ENCODE results near the gene SBK3.

The SBK3 gene

DNA sequence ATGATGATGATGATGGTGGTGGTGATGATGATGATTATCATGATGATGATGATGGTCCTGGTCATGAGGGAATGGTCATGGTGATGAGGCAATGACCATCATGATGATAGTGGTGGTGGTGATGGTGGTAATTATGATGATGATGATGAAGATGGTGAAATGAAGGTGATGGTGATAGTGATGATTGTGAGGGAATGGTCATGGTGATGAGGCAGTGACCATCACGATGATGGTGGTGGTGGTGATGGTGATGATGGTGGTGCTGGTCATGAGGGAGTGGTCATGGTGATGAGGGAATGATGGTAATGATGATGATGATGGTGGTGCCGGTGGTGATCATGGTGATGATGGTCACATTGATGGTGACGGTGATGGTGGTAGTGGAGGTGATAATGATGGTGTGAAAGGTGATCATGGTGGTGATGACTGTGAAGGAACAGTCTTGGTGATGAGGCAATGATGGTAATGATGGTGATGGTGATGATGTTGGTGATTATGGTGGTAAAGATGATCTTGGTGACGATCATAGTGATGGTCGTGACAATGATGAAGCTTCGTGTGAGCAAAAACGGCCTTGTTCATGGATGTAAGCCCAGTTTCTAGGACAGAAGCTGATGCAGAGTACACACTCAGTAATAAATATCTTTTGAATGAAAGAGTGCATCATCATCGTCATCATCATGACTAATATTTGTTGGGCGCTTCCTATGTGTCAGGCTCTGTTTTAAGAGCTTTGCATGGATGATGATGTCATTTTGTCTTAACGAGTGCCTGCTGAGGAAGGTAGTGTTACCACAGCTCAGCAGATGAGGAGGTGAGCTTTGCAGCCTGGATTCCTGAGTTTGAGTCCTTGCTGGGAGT is 25.7 kb downstream of the SBK3 start (continued):
- no peak for TF ChIP-seq ZNF423 (tag by site-specific recombination; IDR thresholded peaks at IDR 0.05)
- TF ChIP-seq ZNF302 (tag by site-specific recombination; IDR thresholded peaks at IDR 0.05; ENCODE audit: low read depth), result no peak
- no peak for TF ChIP-seq ZIC2 (tag by site-specific recombination; IDR thresholded peaks at IDR 0.05)
- TF ChIP-seq ZSCAN16 (tag by site-specific recombination; IDR thresholded peaks at IDR 0.05), result no peak
- peak; percentile 54; the same call in 1 of the 2 replicates for TF ChIP-seq ZNF791 (tag by site-specific recombination; IDR thresholded peaks at IDR 0.05)
- TF ChIP-seq ZNF266 (tag by site-specific recombination; IDR thresholded peaks at IDR 0.05; ENCODE audit: low read depth), result no peak
- no peak for TF ChIP-seq ZNF707 (tag by site-specific recombination; IDR thresholded peaks at IDR 0.05)
- TF ChIP-seq, protein P1, sequence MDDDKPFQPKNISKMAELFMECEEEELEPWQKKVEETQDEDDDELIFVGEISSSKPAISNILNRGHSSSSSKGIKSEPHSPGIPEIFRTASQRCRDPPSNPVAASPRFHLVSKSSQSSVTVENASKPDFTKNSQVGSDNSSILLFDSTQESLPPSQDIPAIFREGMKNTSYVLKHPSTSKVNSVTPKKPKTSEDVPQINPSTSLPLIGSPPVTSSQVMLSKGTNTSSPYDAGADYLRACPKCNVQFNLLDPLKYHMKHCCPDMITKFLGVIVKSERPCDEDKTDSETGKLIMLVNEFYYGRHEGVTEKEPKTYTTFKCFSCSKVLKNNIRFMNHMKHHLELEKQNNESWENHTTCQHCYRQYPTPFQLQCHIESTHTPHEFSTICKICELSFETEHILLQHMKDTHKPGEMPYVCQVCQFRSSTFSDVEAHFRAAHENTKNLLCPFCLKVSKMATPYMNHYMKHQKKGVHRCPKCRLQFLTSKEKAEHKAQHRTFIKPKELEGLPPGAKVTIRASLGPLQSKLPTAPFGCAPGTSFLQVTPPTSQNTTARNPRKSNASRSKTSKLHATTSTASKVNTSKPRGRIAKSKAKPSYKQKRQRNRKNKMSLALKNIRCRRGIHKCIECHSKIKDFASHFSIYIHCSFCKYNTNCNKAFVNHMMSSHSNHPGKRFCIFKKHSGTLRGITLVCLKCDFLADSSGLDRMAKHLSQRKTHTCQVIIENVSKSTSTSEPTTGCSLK (tag by site-specific recombination; IDR thresholded peaks at IDR 0.05), result no peak
- peak; percentile 61; the same call in 1 of the 2 replicates for TF ChIP-seq BCL11B (tag by site-specific recombination; IDR thresholded peaks at IDR 0.05; ENCODE audit: low read depth)
- no peak for TF ChIP-seq ZNF529 (tag by site-specific recombination; IDR thresholded peaks at IDR 0.05; ENCODE audit: insufficient replicate concordance)
- TF ChIP-seq ZNF558 (tag by site-specific recombination; IDR thresholded peaks at IDR 0.05), result peak; percentile 66; the same call in 1 of the 2 replicates
- no peak for TF ChIP-seq MEIS1 (CRISPR knock-in tag; IDR thresholded peaks at IDR 0.05; ENCODE audit: borderline replicate concordance)
- TF ChIP-seq, protein P2, sequence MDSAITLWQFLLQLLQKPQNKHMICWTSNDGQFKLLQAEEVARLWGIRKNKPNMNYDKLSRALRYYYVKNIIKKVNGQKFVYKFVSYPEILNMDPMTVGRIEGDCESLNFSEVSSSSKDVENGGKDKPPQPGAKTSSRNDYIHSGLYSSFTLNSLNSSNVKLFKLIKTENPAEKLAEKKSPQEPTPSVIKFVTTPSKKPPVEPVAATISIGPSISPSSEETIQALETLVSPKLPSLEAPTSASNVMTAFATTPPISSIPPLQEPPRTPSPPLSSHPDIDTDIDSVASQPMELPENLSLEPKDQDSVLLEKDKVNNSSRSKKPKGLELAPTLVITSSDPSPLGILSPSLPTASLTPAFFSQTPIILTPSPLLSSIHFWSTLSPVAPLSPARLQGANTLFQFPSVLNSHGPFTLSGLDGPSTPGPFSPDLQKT (IDR thresholded peaks at IDR 0.05; ENCODE audit: borderline replicate concordance, low read depth, low read length), result no peak
- TF ChIP-seq, protein P3, sequence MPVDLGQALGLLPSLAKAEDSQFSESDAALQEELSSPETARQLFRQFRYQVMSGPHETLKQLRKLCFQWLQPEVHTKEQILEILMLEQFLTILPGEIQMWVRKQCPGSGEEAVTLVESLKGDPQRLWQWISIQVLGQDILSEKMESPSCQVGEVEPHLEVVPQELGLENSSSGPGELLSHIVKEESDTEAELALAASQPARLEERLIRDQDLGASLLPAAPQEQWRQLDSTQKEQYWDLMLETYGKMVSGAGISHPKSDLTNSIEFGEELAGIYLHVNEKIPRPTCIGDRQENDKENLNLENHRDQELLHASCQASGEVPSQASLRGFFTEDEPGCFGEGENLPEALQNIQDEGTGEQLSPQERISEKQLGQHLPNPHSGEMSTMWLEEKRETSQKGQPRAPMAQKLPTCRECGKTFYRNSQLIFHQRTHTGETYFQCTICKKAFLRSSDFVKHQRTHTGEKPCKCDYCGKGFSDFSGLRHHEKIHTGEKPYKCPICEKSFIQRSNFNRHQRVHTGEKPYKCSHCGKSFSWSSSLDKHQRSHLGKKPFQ (tag by site-specific recombination; IDR thresholded peaks at IDR 0.05), result no peak
- TF ChIP-seq ZNF121 (tag by site-specific recombination; IDR thresholded peaks at IDR 0.05), result no peak
- TF ChIP-seq ZNF324 (tag by site-specific recombination; IDR thresholded peaks at IDR 0.05), result peak; percentile 50; the same call in 1 of the 2 replicates
- no peak; the same call in 1 of the 2 replicates for TF ChIP-seq KLF8 (tag by site-specific recombination; IDR thresholded peaks at IDR 0.05)
- TF ChIP-seq ZNF561 (tag by site-specific recombination; IDR thresholded peaks at IDR 0.05; ENCODE audit: borderline replicate concordance), result no peak
- peak; percentile 54; the same call in 1 of the 2 replicates for TF ChIP-seq HOXC10 (CRISPR knock-in tag; IDR thresholded peaks at IDR 0.05)
- TF ChIP-seq, protein P4, sequence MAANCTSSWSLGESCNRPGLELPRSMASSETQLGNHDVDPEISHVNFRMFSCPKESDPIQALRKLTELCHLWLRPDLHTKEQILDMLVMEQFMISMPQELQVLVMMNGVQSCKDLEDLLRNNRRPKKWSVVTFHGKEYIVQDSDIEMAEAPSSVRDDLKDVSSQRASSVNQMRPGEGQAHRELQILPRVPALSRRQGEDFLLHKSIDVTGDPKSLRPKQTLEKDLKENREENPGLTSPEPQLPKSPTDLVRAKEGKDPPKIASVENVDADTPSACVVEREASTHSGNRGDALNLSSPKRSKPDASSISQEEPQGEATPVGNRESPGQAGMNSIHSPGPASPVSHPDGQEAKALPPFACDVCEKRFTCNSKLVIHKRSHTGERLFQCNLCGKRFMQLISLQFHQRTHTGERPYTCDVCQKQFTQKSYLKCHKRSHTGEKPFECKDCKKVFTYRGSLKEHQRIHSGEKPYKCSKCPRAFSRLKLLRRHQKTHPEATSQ (tag by site-specific recombination; IDR thresholded peaks at IDR 0.05), result no peak; the same call in 1 of the 2 replicates
- TF ChIP-seq, protein P5, sequence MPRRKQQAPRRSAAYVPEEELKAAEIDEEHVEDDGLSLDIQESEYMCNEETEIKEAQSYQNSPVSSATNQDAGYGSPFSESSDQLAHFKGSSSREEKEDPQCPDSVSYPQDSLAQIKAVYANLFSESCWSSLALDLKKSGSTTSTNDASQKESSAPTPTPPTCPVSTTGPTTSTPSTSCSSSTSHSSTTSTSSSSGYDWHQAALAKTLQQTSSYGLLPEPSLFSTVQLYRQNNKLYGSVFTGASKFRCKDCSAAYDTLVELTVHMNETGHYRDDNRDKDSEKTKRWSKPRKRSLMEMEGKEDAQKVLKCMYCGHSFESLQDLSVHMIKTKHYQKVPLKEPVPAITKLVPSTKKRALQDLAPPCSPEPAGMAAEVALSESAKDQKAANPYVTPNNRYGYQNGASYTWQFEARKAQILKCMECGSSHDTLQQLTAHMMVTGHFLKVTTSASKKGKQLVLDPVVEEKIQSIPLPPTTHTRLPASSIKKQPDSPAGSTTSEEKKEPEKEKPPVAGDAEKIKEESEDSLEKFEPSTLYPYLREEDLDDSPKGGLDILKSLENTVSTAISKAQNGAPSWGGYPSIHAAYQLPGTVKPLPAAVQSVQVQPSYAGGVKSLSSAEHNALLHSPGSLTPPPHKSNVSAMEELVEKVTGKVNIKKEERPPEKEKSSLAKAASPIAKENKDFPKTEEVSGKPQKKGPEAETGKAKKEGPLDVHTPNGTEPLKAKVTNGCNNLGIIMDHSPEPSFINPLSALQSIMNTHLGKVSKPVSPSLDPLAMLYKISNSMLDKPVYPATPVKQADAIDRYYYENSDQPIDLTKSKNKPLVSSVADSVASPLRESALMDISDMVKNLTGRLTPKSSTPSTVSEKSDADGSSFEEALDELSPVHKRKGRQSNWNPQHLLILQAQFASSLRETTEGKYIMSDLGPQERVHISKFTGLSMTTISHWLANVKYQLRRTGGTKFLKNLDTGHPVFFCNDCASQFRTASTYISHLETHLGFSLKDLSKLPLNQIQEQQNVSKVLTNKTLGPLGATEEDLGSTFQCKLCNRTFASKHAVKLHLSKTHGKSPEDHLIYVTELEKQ (tag by site-specific recombination; IDR thresholded peaks at IDR 0.05; ENCODE audit: borderline replicate concordance), result peak; percentile 50; the same call in 1 of the 2 replicates
- TF ChIP-seq ZNF24 (tag by site-specific recombination; IDR thresholded peaks at IDR 0.05), result no peak
- TF ChIP-seq, protein P6, sequence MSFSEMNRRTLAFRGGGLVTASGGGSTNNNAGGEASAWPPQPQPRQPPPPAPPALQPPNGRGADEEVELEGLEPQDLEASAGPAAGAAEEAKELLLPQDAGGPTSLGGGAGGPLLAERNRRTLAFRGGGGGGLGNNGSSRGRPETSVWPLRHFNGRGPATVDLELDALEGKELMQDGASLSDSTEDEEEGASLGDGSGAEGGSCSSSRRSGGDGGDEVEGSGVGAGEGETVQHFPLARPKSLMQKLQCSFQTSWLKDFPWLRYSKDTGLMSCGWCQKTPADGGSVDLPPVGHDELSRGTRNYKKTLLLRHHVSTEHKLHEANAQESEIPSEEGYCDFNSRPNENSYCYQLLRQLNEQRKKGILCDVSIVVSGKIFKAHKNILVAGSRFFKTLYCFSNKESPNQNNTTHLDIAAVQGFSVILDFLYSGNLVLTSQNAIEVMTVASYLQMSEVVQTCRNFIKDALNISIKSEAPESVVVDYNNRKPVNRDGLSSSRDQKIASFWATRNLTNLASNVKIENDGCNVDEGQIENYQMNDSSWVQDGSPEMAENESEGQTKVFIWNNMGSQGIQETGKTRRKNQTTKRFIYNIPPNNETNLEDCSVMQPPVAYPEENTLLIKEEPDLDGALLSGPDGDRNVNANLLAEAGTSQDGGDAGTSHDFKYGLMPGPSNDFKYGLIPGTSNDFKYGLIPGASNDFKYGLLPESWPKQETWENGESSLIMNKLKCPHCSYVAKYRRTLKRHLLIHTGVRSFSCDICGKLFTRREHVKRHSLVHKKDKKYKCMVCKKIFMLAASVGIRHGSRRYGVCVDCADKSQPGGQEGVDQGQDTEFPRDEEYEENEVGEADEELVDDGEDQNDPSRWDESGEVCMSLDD (tag by site-specific recombination; IDR thresholded peaks at IDR 0.05), result peak; percentile 52; the same call in 1 of the 2 replicates
- TF ChIP-seq ZBTB21 (tag by site-specific recombination; IDR thresholded peaks at IDR 0.05), result peak; percentile 95
- peak; percentile 37; the same call in 1 of the 2 replicates for TF ChIP-seq HOXD13 (CRISPR knock-in tag; IDR thresholded peaks at IDR 0.05; ENCODE audit: borderline replicate concordance)
- TF ChIP-seq EGR2 (tag by site-specific recombination; IDR thresholded peaks at IDR 0.05; ENCODE audit: low read depth), result no peak
- peak; percentile 74 for TF ChIP-seq YY2 (tag by site-specific recombination; IDR thresholded peaks at IDR 0.05)
